Gastroesophageal sphincter (tissue), 3 donors: ENCODE measurements around the gene ZMIZ1.

Experiments used
- CTCF ChIP-seq, 4 experiments: fragments of 200-600 bp in 2 of 4; fragments of 450-650 bp in 2 of 4; sonication (generic) in 1 of 4; IDR thresholded peaks; one replicate each; pipeline ENCODE4 v1.5.1; 2017 to 2019; ENCODE audit warnings: antibody characterized with exemption in 4 of 4, mild to moderate bottlenecking in 2 of 4, moderate library complexity in 2 of 4
- EP300 ChIP-seq: sonication (generic); formaldehyde crosslinking; IDR thresholded peaks from one replicate; pipeline ENCODE4 v1.6.1; 2017; ENCODE audit warnings: antibody characterized with exemption, mild to moderate bottlenecking
- POLR2A ChIP-seq, 2 donors: fragments of 450-650 bp; IDR thresholded peaks; one replicate each; pipeline ENCODE4 v1.6.1; 2017; ENCODE audit warnings: antibody characterized with exemption in 2 of 2, mild to moderate bottlenecking in 2 of 2, moderate library complexity in 1 of 2
- POLR2AphosphoS5 ChIP-seq: sonication (generic); formaldehyde crosslinking; IDR thresholded peaks from one replicate; pipeline ENCODE4 v1.6.1; 2017; ENCODE audit warnings: antibody characterized with exemption

GRCh38 chr10:79026806-79027146, 42.0 kb upstream of the ZMIZ1 start:
- TF ChIP-seq CTCF (IDR thresholded peaks at IDR 0.05): no peak
- TF ChIP-seq EP300: no peak
- no peak for TF ChIP-seq POLR2AphosphoS5
- TF ChIP-seq POLR2A (IDR thresholded peaks at IDR 0.05): no peak
